Measurements from ENCODE around the gene USP14. TPM values are rescaled to one million over a fixed set of nuclear protein-coding genes. Genes with fewer than 3 reads are reported as not detected.
A peak's percentile ranks its signal among the peaks of the same experiment; 100 is the strongest.

USP14 gene
- polyA plus RNA-seq, 3 donors, result 8.1 to 22.4 (median 17.5) TPM

- DNase-seq, result no peak
- Mint-ChIP-seq H3K36me3 (peaks cover 24 to 35% of the 10 kb centered on the region in 2 donors), H3K27me3 (ENCODE audit: low read depth in 3 of 3) (no peaks in the 10 kb centered on the region), H3K9me3 (no peaks in the 10 kb centered on the region), H3K4me3 (no peak overlapping the region), H3K4me1 (peaks cover 21% of the 10 kb centered on the region), H3K27ac (peak overlapping the region in 2 of 7 donors; percentile 11 to 30)
- Histone ChIP-seq H3K27me3 (ENCODE audit: control insufficient read depth in 2 of 2, insufficient read depth in 2 of 2, low read length in 2 of 2) (no peaks in the 10 kb centered on the region), H3K27ac (ENCODE audit: low read depth in 1 of 2, low read length in 2 of 2) (peak overlapping the region in 1 of 2 donors; percentile 31), H3K79me2 (ENCODE audit: insufficient read depth, low read length) (peaks cover 49% of the 10 kb centered on the region), H3K9me3 (replicated peaks in 1 of 2; ENCODE audit: control insufficient read depth in 1 of 2, insufficient read depth in 1 of 2, low read length in 2 of 2) (no peaks in the 10 kb centered on the region), H4K20me1 (ENCODE audit: insufficient read depth, low read length) (peaks cover 3% of the 10 kb centered on the region), H3K4me2 (replicated peaks; ENCODE audit: extremely low read depth, low read length, poor library complexity, severe bottlenecking) (no peak overlapping the region), H3K9ac (ENCODE audit: insufficient read depth, low read length, poor library complexity, severe bottlenecking) (no peak overlapping the region), H2AFZ (ENCODE audit: insufficient read depth, low read depth, low read length, poor library complexity, severe bottlenecking) (no peak overlapping the region), H3K4me3 (replicated peaks in 1 of 3; ENCODE audit: low read depth in 2 of 3, low read length in 3 of 3) (no peak overlapping the region), H3K4me1 (ENCODE audit: control insufficient read depth in 1 of 2, insufficient read depth in 2 of 2, low read length in 2 of 2) (peaks cover 10 to 16% of the 10 kb centered on the region in 2 donors), H3K36me3 (replicated peaks in 1 of 2; ENCODE audit: control insufficient read depth in 1 of 2, insufficient read depth in 2 of 2, low read length in 2 of 2) (peaks cover 26 to 30% of the 10 kb centered on the region in 2 donors)
- WGBS (ENCODE audit: insufficient coverage), result 96% methylated on average over 9 of the region's 11 CpGs
- no peak for TF ChIP-seq CTCF (IDR thresholded peaks at IDR 0.05)
- intact Hi-C loops (cut with micrococcal nuclease), result no loop called here
Measured at GRCh38 chr18:160831-161570, 2.6 kb downstream of the USP14 start.

GRCh38 chr18:172361-172760, 14.0 kb downstream of the USP14 start:
- Histone ChIP-seq H4K20me1 (ENCODE audit: insufficient read depth, low read length) (no peaks in the 10 kb centered on the region), H3K27ac (ENCODE audit: low read depth in 1 of 2, low read length in 2 of 2) (no peak overlapping the region), H3K36me3 (replicated peaks in 1 of 2; ENCODE audit: control insufficient read depth in 1 of 2, insufficient read depth in 2 of 2, low read length in 2 of 2) (peaks cover 28 to 60% of the 10 kb centered on the region in 2 donors), H3K4me2 (replicated peaks; ENCODE audit: extremely low read depth, low read length, poor library complexity, severe bottlenecking) (no peak overlapping the region), H2AFZ (ENCODE audit: insufficient read depth, low read depth, low read length, poor library complexity, severe bottlenecking) (no peak overlapping the region), H3K4me1 (ENCODE audit: control insufficient read depth in 1 of 2, insufficient read depth in 2 of 2, low read length in 2 of 2) (no peaks in the 10 kb centered on the region), H3K79me2 (ENCODE audit: insufficient read depth, low read length) (no peaks in the 10 kb centered on the region), H3K27me3 (ENCODE audit: control insufficient read depth in 2 of 2, insufficient read depth in 2 of 2, low read length in 2 of 2) (no peaks in the 10 kb centered on the region), H3K9ac (ENCODE audit: insufficient read depth, low read length, poor library complexity, severe bottlenecking) (no peak overlapping the region), H3K4me3 (replicated peaks in 1 of 3; ENCODE audit: low read depth in 2 of 3, low read length in 3 of 3) (no peak overlapping the region), H3K9me3 (replicated peaks in 1 of 2; ENCODE audit: control insufficient read depth in 1 of 2, insufficient read depth in 1 of 2, low read length in 2 of 2) (no peaks in the 10 kb centered on the region)
- no peak for TF ChIP-seq CTCF (IDR thresholded peaks at IDR 0.05)
- Mint-ChIP-seq H3K27ac (no peak overlapping the region), H3K9me3 (no peaks in the 10 kb centered on the region), H3K4me3 (no peak overlapping the region), H3K4me1 (no peaks in the 10 kb centered on the region), H3K27me3 (ENCODE audit: low read depth in 3 of 3) (no peaks in the 10 kb centered on the region), H3K36me3 (peaks cover 30 to 71% of the 10 kb centered on the region in 2 donors)
- 100% methylated on average over 3 of the region's 5 CpGs for WGBS (ENCODE audit: insufficient coverage)
- DNase-seq, result no peak
- intact Hi-C loops (cut with micrococcal nuclease), result loop anchor here in 1 of 2 donors (5.0 kb wide), 1 partner anchor 85 kb away; no protein-coding TSS in a partner anchor
